Endodermal cell (in vitro differentiated cells): Measurements from ENCODE around the gene BIRC7. TPM values are rescaled to one million over a fixed set of nuclear protein-coding genes. Genes with fewer than 3 reads are reported as not detected.

Source experiments
- DNase-seq: peaks from one replicate; pipeline ENCODE4 v3.0.0-alpha.2; 2017
- H3K27ac ChIP-seq: 2 replicates; pipeline ENCODE4 v1.5.1; 2013; ENCODE audit warnings: mild to moderate bottlenecking, low read depth, low read length, moderate library complexity
- H3K27me3 ChIP-seq: 2 replicates; pipeline ENCODE4 v1.6.1; 2013; ENCODE audit warnings: mild to moderate bottlenecking, low read length, moderate library complexity; ENCODE audit not compliant: insufficient read depth, control insufficient read depth, poor library complexity, severe bottlenecking
- H3K36me3 ChIP-seq: 2 replicates; pipeline ENCODE4 v1.7.0; 2013; ENCODE audit warnings: mild to moderate bottlenecking, low read length, moderate library complexity; ENCODE audit not compliant: control insufficient read depth, insufficient read depth
- H3K4me1 ChIP-seq: one replicate; pipeline ENCODE4 v1.7.0; 2013; ENCODE audit warnings: low read length; ENCODE audit not compliant: control insufficient read depth, insufficient read depth
- H3K4me3 ChIP-seq: 2 replicates; pipeline ENCODE4 v1.5.1; 2013; ENCODE audit warnings: mild to moderate bottlenecking, low read length, moderate library complexity
- H3K9ac ChIP-seq: 2 replicates; pipeline ENCODE4 v1.6.1; 2013; ENCODE audit warnings: mild to moderate bottlenecking, low read length, moderate library complexity; ENCODE audit not compliant: poor library complexity, severe bottlenecking; ENCODE audit errors: extremely low read depth
- H3K9me3 ChIP-seq: 2 replicates; pipeline ENCODE4 v1.6.1; 2013; ENCODE audit warnings: mild to moderate bottlenecking, low read length, moderate library complexity; ENCODE audit not compliant: control insufficient read depth
- H3K27ac Mint-ChIP-seq: 2 replicates; pipeline ENCODE4 v1.8.0; 2020; ENCODE audit warnings: mixed read lengths
- H3K27me3 Mint-ChIP-seq: 2 replicates; pipeline ENCODE4 v1.8.0; 2021; ENCODE audit warnings: mild to moderate bottlenecking, mixed read lengths; ENCODE audit not compliant: insufficient read depth
- H3K36me3 Mint-ChIP-seq: 2 replicates; pipeline ENCODE4 v1.8.0; 2020; ENCODE audit warnings: low read depth, mixed read lengths
- H3K4me1 Mint-ChIP-seq: 2 replicates; pipeline ENCODE4 v1.8.0; 2020; ENCODE audit warnings: mixed read lengths
- H3K4me3 Mint-ChIP-seq: 2 replicates; pipeline ENCODE4 v1.8.0; 2020; ENCODE audit warnings: mild to moderate bottlenecking, moderate library complexity, mixed read lengths
- H3K9me3 Mint-ChIP-seq: 2 replicates; pipeline ENCODE4 v1.8.0; 2020; ENCODE audit warnings: mild to moderate bottlenecking, mixed read lengths
- CTCF ChIP-seq: fragments of 200-600 bp; sonication (generic); conservative IDR thresholded peaks from 2 replicates; pipeline ENCODE4 v1.5.0; 2021; ENCODE audit warnings: antibody characterized with exemption, mild to moderate bottlenecking
- WGBS, 2 experiments: methylation state at CpG; one replicate each; pipeline versions ENCODE4 v1.1.5 to v1.1.7; 2013; ENCODE audit warnings: missing lambda C conversion rate in 2 of 2, mixed read lengths in 1 of 2; ENCODE audit not compliant: insufficient coverage in 1 of 2, insufficient read length in 1 of 2; 5-methylcytosine and 5-hydroxymethylcytosine counted together
- total RNA-seq, 2 donors: library from RNA; stranded (reverse); fragmentation: NEBNext Ultra II Directional in 1 of 2; extraction: Animal tissue kit (Norgen Biotek cat#: 25700) in 1 of 2; gene quantifications; 2 replicates in 1 of 2; 3 replicates in 1 of 2; pipeline ENCODE4 v1.2.1, GENCODE V29; 2021

The BIRC7 gene
- total RNA-seq, 2 donors from 2014 or later = not detected

GRCh38 chr20:63205896-63206295 lies 29.8 kb upstream of the BIRC7 start:
- H3K36me3 ChIP-seq = peaks cover 90% of the 10 kb centered on the region
- Mint-ChIP-seq H3K9me3 (no peaks in the 10 kb centered on the region), H3K27ac (peak overlapping the region; percentile 6), H3K36me3 (peaks cover 88% of the 10 kb centered on the region), H3K27me3 (no peaks in the 10 kb centered on the region), H3K4me3 (no peak overlapping the region), H3K4me1 (no peaks in the 10 kb centered on the region)
- no peak overlapping the region for H3K27ac ChIP-seq
- no peak for DNase-seq
- 95 to 97% methylated on average over 9 to 10 of the region's 10 CpGs for WGBS, 2 experiments
- no peaks in the 10 kb centered on the region for H3K27me3 ChIP-seq
- H3K9me3 ChIP-seq = no peaks in the 10 kb centered on the region
- H3K9ac ChIP-seq = no peak overlapping the region
- no peak overlapping the region for H3K4me3 ChIP-seq
- TF ChIP-seq CTCF = no peak
- H3K4me1 ChIP-seq = no peaks in the 10 kb centered on the region

- Histone ChIP-seq H3K27me3 (no peaks in the 10 kb centered on the region), H3K4me1 (no peaks in the 10 kb centered on the region), H3K9me3 (no peaks in the 10 kb centered on the region), H3K9ac (no peak overlapping the region), H3K27ac (no peak overlapping the region), H3K4me3 (no peak overlapping the region), H3K36me3 (peaks cover 90% of the 10 kb centered on the region)
- Mint-ChIP-seq H3K27ac (no peak overlapping the region), H3K27me3 (no peaks in the 10 kb centered on the region), H3K9me3 (no peaks in the 10 kb centered on the region), H3K36me3 (peaks cover 87% of the 10 kb centered on the region), H3K4me1 (peaks cover under 1% of the 10 kb centered on the region), H3K4me3 (no peak overlapping the region)
- no peak for DNase-seq
- no peak for TF ChIP-seq CTCF
- WGBS, 2 experiments = 93 to 96% methylated on average over 9 to 11 of the region's 11 CpGs
These were observed 28.8 kb upstream of the BIRC7 start for GRCh38 chr20:63206878-63207277.

- 90 to 92% methylated on average over 4 to 6 of the region's 6 CpGs for WGBS, 2 experiments
- peaks cover 3% of the 10 kb centered on the region for H3K4me1 ChIP-seq
- no peak overlapping the region for H3K27ac ChIP-seq
- Mint-ChIP-seq H3K4me3 (no peak overlapping the region), H3K27ac (no peak overlapping the region), H3K4me1 (peaks cover 12% of the 10 kb centered on the region), H3K36me3 (peaks cover 86% of the 10 kb centered on the region), H3K9me3 (no peaks in the 10 kb centered on the region), H3K27me3 (no peaks in the 10 kb centered on the region)
- H3K27me3 ChIP-seq = no peaks in the 10 kb centered on the region
- no peak for DNase-seq
- no peak for TF ChIP-seq CTCF
- no peak overlapping the region for H3K9ac ChIP-seq
- H3K9me3 ChIP-seq = no peaks in the 10 kb centered on the region
- H3K36me3 ChIP-seq = peaks cover 90% of the 10 kb centered on the region
- no peak overlapping the region for H3K4me3 ChIP-seq
These were observed 27.3 kb upstream of the BIRC7 start for GRCh38 chr20:63208346-63208909.
